ENCODE data around the gene FBXO11.

- no peak for TF ChIP-seq POLR2A (IDR thresholded peaks at IDR 0.05)
- TF ChIP-seq CTCF (IDR thresholded peaks at IDR 0.05): no peak
Observed at GRCh38 chr2:47890711-47891368, 15.5 kb downstream of the FBXO11 start.

All from Peyer's patch (tissue), 4 donors.